ENCODE results near the gene MOBP. TPM values are rescaled to one million over a fixed set of nuclear protein-coding genes. Genes with fewer than 3 reads are reported as not detected.

The MOBP gene
- total and polyA plus RNA-seq, 4 donors: not detected

DNA sequence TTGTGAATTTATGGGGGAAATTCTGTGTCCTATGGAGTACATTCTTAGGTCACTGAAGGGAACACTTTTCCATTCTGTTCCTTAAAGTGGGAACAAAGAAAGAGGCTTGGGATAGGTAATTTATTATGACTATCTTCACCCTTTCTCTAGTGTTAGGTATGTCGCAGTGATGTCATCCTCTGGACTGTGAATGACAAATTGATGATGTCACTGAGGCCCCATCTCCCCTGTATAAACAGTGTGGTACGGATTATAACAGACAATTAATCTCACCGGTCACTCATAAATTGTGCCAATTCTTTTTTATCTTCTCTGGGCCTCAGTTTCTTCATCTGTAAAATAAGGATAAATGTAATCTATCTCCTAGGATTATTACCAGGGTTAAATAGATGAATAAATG lies 23.5 kb downstream of the MOBP start:
- DNase-seq (ENCODE audit: low spot score): no peak
- no peaks in the 10 kb centered on the region for H3K36me3 ChIP-seq (ENCODE audit: control insufficient read depth in 4 of 4, insufficient read depth in 3 of 4, low read depth in 1 of 4, low read length in 3 of 4)
- no peak overlapping the region for H3K9ac ChIP-seq (ENCODE audit: low read depth in 1 of 2, low read length in 2 of 2)
- H3K4me3 ChIP-seq (ENCODE audit: low read depth in 1 of 3, low read length in 3 of 3): no peak overlapping the region
- no peak overlapping the region for H3K27ac ChIP-seq (ENCODE audit: low read depth in 1 of 2, low read length in 2 of 2)
- 85% methylated on average over 3 of the region's 3 CpGs for WGBS
- no peaks in the 10 kb centered on the region for H3K9me3 ChIP-seq (ENCODE audit: control insufficient read depth in 4 of 4, low read length in 3 of 4)
- TF ChIP-seq HNF4A (conservative IDR thresholded peaks at IDR 0.05): no peak
- no peak for TF ChIP-seq NR2F2 (IDR thresholded peaks at IDR 0.05)
- TF ChIP-seq, protein P1, sequence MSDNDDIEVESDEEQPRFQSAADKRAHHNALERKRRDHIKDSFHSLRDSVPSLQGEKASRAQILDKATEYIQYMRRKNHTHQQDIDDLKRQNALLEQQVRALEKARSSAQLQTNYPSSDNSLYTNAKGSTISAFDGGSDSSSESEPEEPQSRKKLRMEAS (IDR thresholded peaks at IDR 0.05): no peak
- no peak for TF ChIP-seq YY1 (IDR thresholded peaks at IDR 0.05)
- no peak for TF ChIP-seq JUND (IDR thresholded peaks at IDR 0.05)
- no peak for TF ChIP-seq TAF1 (conservative IDR thresholded peaks at IDR 0.05)
- no peaks in the 10 kb centered on the region for H3K27me3 ChIP-seq (ENCODE audit: control insufficient read depth in 4 of 4, insufficient read depth in 4 of 4, low read length in 3 of 4)
- H3K4me1 ChIP-seq (ENCODE audit: control insufficient read depth in 4 of 4, insufficient read depth in 4 of 4, low read length in 3 of 4): peaks cover 0 to 3% (median 0%) of the 10 kb centered on the region in 4 donors

DNA sequence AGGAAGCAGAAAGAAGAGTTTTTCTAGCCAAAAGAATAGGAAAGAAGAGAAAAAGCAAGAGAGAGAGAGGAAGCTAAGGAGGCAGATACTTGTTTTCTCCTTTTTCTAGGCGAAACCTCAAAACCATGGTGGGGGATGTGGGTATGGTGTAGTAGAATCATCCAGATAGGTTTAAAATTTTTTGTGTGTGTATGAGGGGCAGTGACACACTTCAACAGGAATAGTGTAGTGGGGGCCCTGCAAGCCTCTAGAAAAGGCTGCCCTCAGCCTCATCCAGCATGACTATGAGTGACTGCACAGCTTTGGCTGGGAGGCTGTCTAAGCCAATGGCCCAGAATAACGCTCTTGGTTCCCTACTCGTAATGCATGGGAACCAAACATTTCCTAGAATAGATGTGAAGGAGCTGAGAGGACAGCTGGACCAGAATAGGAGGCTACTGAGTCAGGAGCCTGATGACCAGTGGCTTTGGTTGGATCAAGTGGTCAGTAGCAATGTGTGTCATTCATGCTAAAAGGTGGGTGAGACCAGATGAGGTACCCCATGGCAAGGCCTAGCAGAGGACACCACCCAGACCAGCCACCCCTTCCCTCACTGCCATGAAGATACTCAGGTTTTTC lies 24.4 kb downstream of the MOBP start:
- DNase-seq (ENCODE audit: low spot score): no peak
- H3K27me3 ChIP-seq (ENCODE audit: control insufficient read depth in 4 of 4, insufficient read depth in 4 of 4, low read length in 3 of 4): no peaks in the 10 kb centered on the region
- H3K9ac ChIP-seq (ENCODE audit: low read depth in 1 of 2, low read length in 2 of 2): no peak overlapping the region
- no peaks in the 10 kb centered on the region for H3K36me3 ChIP-seq (ENCODE audit: control insufficient read depth in 4 of 4, insufficient read depth in 3 of 4, low read depth in 1 of 4, low read length in 3 of 4)
- no peaks in the 10 kb centered on the region for H3K9me3 ChIP-seq (ENCODE audit: control insufficient read depth in 4 of 4, low read length in 3 of 4)
- 89% methylated on average over 3 of the region's 3 CpGs for WGBS
- TF ChIP-seq, protein P2, sequence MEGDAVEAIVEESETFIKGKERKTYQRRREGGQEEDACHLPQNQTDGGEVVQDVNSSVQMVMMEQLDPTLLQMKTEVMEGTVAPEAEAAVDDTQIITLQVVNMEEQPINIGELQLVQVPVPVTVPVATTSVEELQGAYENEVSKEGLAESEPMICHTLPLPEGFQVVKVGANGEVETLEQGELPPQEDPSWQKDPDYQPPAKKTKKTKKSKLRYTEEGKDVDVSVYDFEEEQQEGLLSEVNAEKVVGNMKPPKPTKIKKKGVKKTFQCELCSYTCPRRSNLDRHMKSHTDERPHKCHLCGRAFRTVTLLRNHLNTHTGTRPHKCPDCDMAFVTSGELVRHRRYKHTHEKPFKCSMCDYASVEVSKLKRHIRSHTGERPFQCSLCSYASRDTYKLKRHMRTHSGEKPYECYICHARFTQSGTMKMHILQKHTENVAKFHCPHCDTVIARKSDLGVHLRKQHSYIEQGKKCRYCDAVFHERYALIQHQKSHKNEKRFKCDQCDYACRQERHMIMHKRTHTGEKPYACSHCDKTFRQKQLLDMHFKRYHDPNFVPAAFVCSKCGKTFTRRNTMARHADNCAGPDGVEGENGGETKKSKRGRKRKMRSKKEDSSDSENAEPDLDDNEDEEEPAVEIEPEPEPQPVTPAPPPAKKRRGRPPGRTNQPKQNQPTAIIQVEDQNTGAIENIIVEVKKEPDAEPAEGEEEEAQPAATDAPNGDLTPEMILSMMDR (IDR thresholded peaks at IDR 0.05; ENCODE audit: low read depth, low read length, missing input control): no peak
- no peak for TF ChIP-seq GABPA (IDR thresholded peaks at IDR 0.05 in 1 of 2, conservative IDR thresholded peaks at IDR 0.05 in 1 of 2)
- TF ChIP-seq, protein P3, sequence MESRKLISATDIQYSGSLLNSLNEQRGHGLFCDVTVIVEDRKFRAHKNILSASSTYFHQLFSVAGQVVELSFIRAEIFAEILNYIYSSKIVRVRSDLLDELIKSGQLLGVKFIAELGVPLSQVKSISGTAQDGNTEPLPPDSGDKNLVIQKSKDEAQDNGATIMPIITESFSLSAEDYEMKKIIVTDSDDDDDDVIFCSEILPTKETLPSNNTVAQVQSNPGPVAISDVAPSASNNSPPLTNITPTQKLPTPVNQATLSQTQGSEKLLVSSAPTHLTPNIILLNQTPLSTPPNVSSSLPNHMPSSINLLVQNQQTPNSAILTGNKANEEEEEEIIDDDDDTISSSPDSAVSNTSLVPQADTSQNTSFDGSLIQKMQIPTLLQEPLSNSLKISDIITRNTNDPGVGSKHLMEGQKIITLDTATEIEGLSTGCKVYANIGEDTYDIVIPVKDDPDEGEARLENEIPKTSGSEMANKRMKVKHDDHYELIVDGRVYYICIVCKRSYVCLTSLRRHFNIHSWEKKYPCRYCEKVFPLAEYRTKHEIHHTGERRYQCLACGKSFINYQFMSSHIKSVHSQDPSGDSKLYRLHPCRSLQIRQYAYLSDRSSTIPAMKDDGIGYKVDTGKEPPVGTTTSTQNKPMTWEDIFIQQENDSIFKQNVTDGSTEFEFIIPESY (IDR thresholded peaks at IDR 0.05): no peak
- no peak for TF ChIP-seq HNF4A (conservative IDR thresholded peaks at IDR 0.05)
- no peak for TF ChIP-seq YY1 (IDR thresholded peaks at IDR 0.05)
- no peak for TF ChIP-seq FOXA1 (IDR thresholded peaks at IDR 0.05)
- TF ChIP-seq RXRA (IDR thresholded peaks at IDR 0.05): no peak
- no peak for TF ChIP-seq JUND (IDR thresholded peaks at IDR 0.05)
- no peak for TF ChIP-seq FOXA2 (IDR thresholded peaks at IDR 0.05)
- TF ChIP-seq SP1 (IDR thresholded peaks at IDR 0.05): no peak
- TF ChIP-seq, protein P4, sequence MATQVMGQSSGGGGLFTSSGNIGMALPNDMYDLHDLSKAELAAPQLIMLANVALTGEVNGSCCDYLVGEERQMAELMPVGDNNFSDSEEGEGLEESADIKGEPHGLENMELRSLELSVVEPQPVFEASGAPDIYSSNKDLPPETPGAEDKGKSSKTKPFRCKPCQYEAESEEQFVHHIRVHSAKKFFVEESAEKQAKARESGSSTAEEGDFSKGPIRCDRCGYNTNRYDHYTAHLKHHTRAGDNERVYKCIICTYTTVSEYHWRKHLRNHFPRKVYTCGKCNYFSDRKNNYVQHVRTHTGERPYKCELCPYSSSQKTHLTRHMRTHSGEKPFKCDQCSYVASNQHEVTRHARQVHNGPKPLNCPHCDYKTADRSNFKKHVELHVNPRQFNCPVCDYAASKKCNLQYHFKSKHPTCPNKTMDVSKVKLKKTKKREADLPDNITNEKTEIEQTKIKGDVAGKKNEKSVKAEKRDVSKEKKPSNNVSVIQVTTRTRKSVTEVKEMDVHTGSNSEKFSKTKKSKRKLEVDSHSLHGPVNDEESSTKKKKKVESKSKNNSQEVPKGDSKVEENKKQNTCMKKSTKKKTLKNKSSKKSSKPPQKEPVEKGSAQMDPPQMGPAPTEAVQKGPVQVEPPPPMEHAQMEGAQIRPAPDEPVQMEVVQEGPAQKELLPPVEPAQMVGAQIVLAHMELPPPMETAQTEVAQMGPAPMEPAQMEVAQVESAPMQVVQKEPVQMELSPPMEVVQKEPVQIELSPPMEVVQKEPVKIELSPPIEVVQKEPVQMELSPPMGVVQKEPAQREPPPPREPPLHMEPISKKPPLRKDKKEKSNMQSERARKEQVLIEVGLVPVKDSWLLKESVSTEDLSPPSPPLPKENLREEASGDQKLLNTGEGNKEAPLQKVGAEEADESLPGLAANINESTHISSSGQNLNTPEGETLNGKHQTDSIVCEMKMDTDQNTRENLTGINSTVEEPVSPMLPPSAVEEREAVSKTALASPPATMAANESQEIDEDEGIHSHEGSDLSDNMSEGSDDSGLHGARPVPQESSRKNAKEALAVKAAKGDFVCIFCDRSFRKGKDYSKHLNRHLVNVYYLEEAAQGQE (IDR thresholded peaks at IDR 0.05): no peak
- TF ChIP-seq, protein P1 (IDR thresholded peaks at IDR 0.05): no peak
- TF ChIP-seq TAF1 (conservative IDR thresholded peaks at IDR 0.05): no peak
- no peak for TF ChIP-seq EGR1 (IDR thresholded peaks at IDR 0.05; ENCODE audit: low read depth in 2 of 2)
- TF ChIP-seq, protein P5, sequence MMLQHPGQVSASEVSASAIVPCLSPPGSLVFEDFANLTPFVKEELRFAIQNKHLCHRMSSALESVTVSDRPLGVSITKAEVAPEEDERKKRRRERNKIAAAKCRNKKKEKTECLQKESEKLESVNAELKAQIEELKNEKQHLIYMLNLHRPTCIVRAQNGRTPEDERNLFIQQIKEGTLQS (IDR thresholded peaks at IDR 0.05): no peak
- TF ChIP-seq HNF4G (IDR thresholded peaks at IDR 0.05): no peak
- TF ChIP-seq RAD21 (IDR thresholded peaks at IDR 0.05): no peak
- no peak for TF ChIP-seq NR2F2 (IDR thresholded peaks at IDR 0.05)
- no peak overlapping the region for H3K4me3 ChIP-seq (ENCODE audit: low read depth in 1 of 3, low read length in 3 of 3)
- peaks cover 0 to 3% (median 0%) of the 10 kb centered on the region in 4 donors for H3K4me1 ChIP-seq (ENCODE audit: control insufficient read depth in 4 of 4, insufficient read depth in 4 of 4, low read length in 3 of 4)
- H3K27ac ChIP-seq (ENCODE audit: low read depth in 1 of 2, low read length in 2 of 2): no peak overlapping the region
